Suprapubic skin (tissue), 3 donors: ENCODE data around the gene GGN.

Source experiments
- EP300 ChIP-seq: sonication (generic); formaldehyde crosslinking; IDR thresholded peaks from one replicate; pipeline ENCODE4 v1.6.1; 2017; ENCODE audit warnings: antibody characterized with exemption
- POLR2A ChIP-seq, 2 donors: fragments of 450-650 bp; IDR thresholded peaks; one replicate each; pipeline ENCODE4 v1.6.1; 2017; ENCODE audit warnings: antibody characterized with exemption in 2 of 2, mild to moderate bottlenecking in 2 of 2, moderate library complexity in 2 of 2
- TF ChIP-seq, protein P1 (sequence below), 2 donors: fragments of 200-600 bp in 1 of 2; fragments of 450-650 bp in 1 of 2; sonication (generic) in 1 of 2; IDR thresholded peaks; one replicate each; pipeline ENCODE4 v1.5.1; 2016 to 2019; ENCODE audit warnings: antibody characterized with exemption in 2 of 2, mild to moderate bottlenecking in 1 of 2, moderate library complexity in 1 of 2

- TF ChIP-seq, protein P1, sequence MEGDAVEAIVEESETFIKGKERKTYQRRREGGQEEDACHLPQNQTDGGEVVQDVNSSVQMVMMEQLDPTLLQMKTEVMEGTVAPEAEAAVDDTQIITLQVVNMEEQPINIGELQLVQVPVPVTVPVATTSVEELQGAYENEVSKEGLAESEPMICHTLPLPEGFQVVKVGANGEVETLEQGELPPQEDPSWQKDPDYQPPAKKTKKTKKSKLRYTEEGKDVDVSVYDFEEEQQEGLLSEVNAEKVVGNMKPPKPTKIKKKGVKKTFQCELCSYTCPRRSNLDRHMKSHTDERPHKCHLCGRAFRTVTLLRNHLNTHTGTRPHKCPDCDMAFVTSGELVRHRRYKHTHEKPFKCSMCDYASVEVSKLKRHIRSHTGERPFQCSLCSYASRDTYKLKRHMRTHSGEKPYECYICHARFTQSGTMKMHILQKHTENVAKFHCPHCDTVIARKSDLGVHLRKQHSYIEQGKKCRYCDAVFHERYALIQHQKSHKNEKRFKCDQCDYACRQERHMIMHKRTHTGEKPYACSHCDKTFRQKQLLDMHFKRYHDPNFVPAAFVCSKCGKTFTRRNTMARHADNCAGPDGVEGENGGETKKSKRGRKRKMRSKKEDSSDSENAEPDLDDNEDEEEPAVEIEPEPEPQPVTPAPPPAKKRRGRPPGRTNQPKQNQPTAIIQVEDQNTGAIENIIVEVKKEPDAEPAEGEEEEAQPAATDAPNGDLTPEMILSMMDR (IDR thresholded peaks at IDR 0.05), result no peak
- TF ChIP-seq POLR2A (IDR thresholded peaks at IDR 0.05) (no peak), EP300 (no peak)
Measured at GRCh38 chr19:38399537-38399936, 11.7 kb upstream of the GGN start.
